Activated T-helper 1 cell treated with anti-CD3 and anti-CD28 coated beads, Interleukin-12 subunit alpha, Interleukin-12 subunit beta, Interleukin-2, Interleukin-4 antibody, amounts not matched to agents 30 ng/mL and 10 ng/mL and 1 ng/mL, durations not matched to agents 14 hours and 24 hours and 36 hours (primary cell): ENCODE results near the gene MYLK4. TPM values are rescaled to one million over a fixed set of nuclear protein-coding genes. Genes with fewer than 3 reads are reported as not detected.

ENCODE experiments used
- DNase-seq: peaks from one replicate; pipeline ENCODE4 v3.0.0; 2021; ENCODE audit warnings: low spot score
- H3K27ac Mint-ChIP-seq: one replicate; pipeline ENCODE4 v1.8.0; 2021; ENCODE audit warnings: mild to moderate bottlenecking, mixed read lengths
- H3K27me3 Mint-ChIP-seq: one replicate; pipeline ENCODE4 v1.8.0; 2022; ENCODE audit warnings: mild to moderate bottlenecking, moderate library complexity, mixed read lengths; ENCODE audit not compliant: insufficient read depth
- H3K36me3 Mint-ChIP-seq: one replicate; pipeline ENCODE4 v1.8.0; 2021; ENCODE audit warnings: low read depth, mixed read lengths
- H3K4me1 Mint-ChIP-seq: one replicate; pipeline ENCODE4 v1.8.0; 2021; ENCODE audit warnings: low read depth, mixed read lengths
- H3K4me3 Mint-ChIP-seq: one replicate; pipeline ENCODE4 v1.8.0; 2021; ENCODE audit warnings: mild to moderate bottlenecking, moderate library complexity, mixed read lengths
- H3K9me3 Mint-ChIP-seq: one replicate; pipeline ENCODE4 v1.8.0; 2021; ENCODE audit warnings: mixed read lengths
- intact Hi-C: fragments of 100-400 bp; cut with micrococcal nuclease; formaldehyde crosslinking; loops from one replicate; pipeline ENCODE4 v1.15.1; 2024
- total RNA-seq: library from RNA; stranded (reverse); gene quantifications from 2 replicates; pipeline ENCODE4 v1.2.3, GENCODE V29; 2022

Gene MYLK4
- total RNA-seq, 1 donor from 2014 or later, result 0.10 TPM

GRCh38 chr6:2651536-2651935 lies 99.2 kb downstream of the MYLK4 start:
- Mint-ChIP-seq H3K4me1 (no peaks in the 10 kb centered on the region), H3K4me3 (no peak overlapping the region), H3K9me3 (no peaks in the 10 kb centered on the region), H3K27me3 (peaks cover 28% of the 10 kb centered on the region), H3K36me3 (no peaks in the 10 kb centered on the region), H3K27ac (no peak overlapping the region)
- no peak for DNase-seq
- intact Hi-C loops, result no loop called here

GRCh38 chr6:2646346-2646745 lies 104.4 kb downstream of the MYLK4 start:
- intact Hi-C loops, result no loop called here
- Mint-ChIP-seq H3K4me1 (peaks cover 2% of the 10 kb centered on the region), H3K4me3 (no peak overlapping the region), H3K27me3 (peaks cover 31% of the 10 kb centered on the region), H3K27ac (no peak overlapping the region), H3K36me3 (no peaks in the 10 kb centered on the region), H3K9me3 (no peaks in the 10 kb centered on the region)
- DNase-seq, result no peak

- Mint-ChIP-seq H3K36me3 (no peaks in the 10 kb centered on the region), H3K4me1 (peaks cover 9% of the 10 kb centered on the region), H3K4me3 (no peak overlapping the region), H3K27me3 (peaks cover 36% of the 10 kb centered on the region), H3K27ac (no peak overlapping the region), H3K9me3 (no peaks in the 10 kb centered on the region)
- intact Hi-C loops, result no loop called here
- no peak for DNase-seq
Measured at GRCh38 chr6:2643935-2644539, 106.7 kb downstream of the MYLK4 start.

GRCh38 chr6:2643130-2643529 lies 107.6 kb downstream of the MYLK4 start:
- Mint-ChIP-seq H3K27me3 (peaks cover 30% of the 10 kb centered on the region), H3K4me3 (no peak overlapping the region)
- intact Hi-C loops, result no loop called here

GRCh38 chr6:2641044-2641725 lies 109.5 kb downstream of the MYLK4 start:
- no peak overlapping the region for H3K4me3 Mint-ChIP-seq
- no peaks in the 10 kb centered on the region for H3K9me3 Mint-ChIP-seq
- H3K27me3 Mint-ChIP-seq, result peaks cover 26% of the 10 kb centered on the region
- no peak for DNase-seq
- intact Hi-C loops, result no loop called here
- H3K4me1 Mint-ChIP-seq, result peaks cover 9% of the 10 kb centered on the region
- no peaks in the 10 kb centered on the region for H3K36me3 Mint-ChIP-seq
- no peak overlapping the region for H3K27ac Mint-ChIP-seq

More at GRCh38 chr6:2643130-2643529, 107.6 kb downstream of the MYLK4 start:
- peaks cover 9% of the 10 kb centered on the region for H3K4me1 Mint-ChIP-seq
- no peaks in the 10 kb centered on the region for H3K9me3 Mint-ChIP-seq
- H3K36me3 Mint-ChIP-seq, result no peaks in the 10 kb centered on the region
- DNase-seq, result no peak
- H3K27ac Mint-ChIP-seq, result no peak overlapping the region

- no peak overlapping the region for H3K4me3 Mint-ChIP-seq
- H3K27me3 Mint-ChIP-seq, result peaks cover 23% of the 10 kb centered on the region
Measured at GRCh38 chr6:2640551-2640950, 110.2 kb downstream of the MYLK4 start.

GRCh38 chr6:2639896-2640295 lies 110.8 kb downstream of the MYLK4 start:
- Mint-ChIP-seq H3K4me1 (peaks cover 9% of the 10 kb centered on the region), H3K36me3 (no peaks in the 10 kb centered on the region), H3K27ac (no peak overlapping the region), H3K4me3 (no peak overlapping the region), H3K27me3 (peaks cover 18% of the 10 kb centered on the region), H3K9me3 (no peaks in the 10 kb centered on the region)
- intact Hi-C loops, result no loop called here
- DNase-seq, result no peak

More at GRCh38 chr6:2640551-2640950, 110.2 kb downstream of the MYLK4 start:
- no peak overlapping the region for H3K27ac Mint-ChIP-seq
- intact Hi-C loops, result no loop called here
- H3K36me3 Mint-ChIP-seq, result no peaks in the 10 kb centered on the region
- no peaks in the 10 kb centered on the region for H3K9me3 Mint-ChIP-seq
- no peak for DNase-seq
- H3K4me1 Mint-ChIP-seq, result peaks cover 9% of the 10 kb centered on the region

- no peak for DNase-seq
- Mint-ChIP-seq H3K27ac (no peak overlapping the region), H3K9me3 (no peaks in the 10 kb centered on the region), H3K4me3 (no peak overlapping the region), H3K4me1 (peaks cover 9% of the 10 kb centered on the region), H3K27me3 (peaks cover 18% of the 10 kb centered on the region), H3K36me3 (no peaks in the 10 kb centered on the region)
- intact Hi-C loops, result no loop called here
Measured at GRCh38 chr6:2639167-2639566, 111.6 kb downstream of the MYLK4 start.

- Mint-ChIP-seq H3K4me1 (peaks cover 9% of the 10 kb centered on the region), H3K9me3 (no peaks in the 10 kb centered on the region), H3K4me3 (no peak overlapping the region), H3K27me3 (peaks cover 31% of the 10 kb centered on the region), H3K27ac (no peak overlapping the region), H3K36me3 (no peaks in the 10 kb centered on the region)
- no peak for DNase-seq
- intact Hi-C loops, result no loop called here
Measured at GRCh38 chr6:2636672-2637071, 114.0 kb downstream of the MYLK4 start.

GRCh38 chr6:2635911-2636310 lies 114.8 kb downstream of the MYLK4 start:
- Mint-ChIP-seq H3K27me3 (peaks cover 33% of the 10 kb centered on the region), H3K27ac (no peak overlapping the region), H3K9me3 (no peaks in the 10 kb centered on the region), H3K36me3 (no peaks in the 10 kb centered on the region), H3K4me1 (peaks cover 3% of the 10 kb centered on the region), H3K4me3 (no peak overlapping the region)
- intact Hi-C loops, result loop anchor here (2.0 kb wide), 1 partner anchor 281 kb away; no protein-coding TSS in a partner anchor
- DNase-seq, result no peak

- H3K9me3 Mint-ChIP-seq, result no peaks in the 10 kb centered on the region
- peaks cover 29% of the 10 kb centered on the region for H3K27me3 Mint-ChIP-seq
- no peaks in the 10 kb centered on the region for H3K36me3 Mint-ChIP-seq
- peak; percentile 70 for DNase-seq
- peak overlapping the region; percentile 61 for H3K4me3 Mint-ChIP-seq
- no peak overlapping the region for H3K27ac Mint-ChIP-seq
- H3K4me1 Mint-ChIP-seq, result no peaks in the 10 kb centered on the region
- intact Hi-C loops, result loop anchor here (1.0 to 5.0 kb wide), 9 partner anchors 72 to 1038 kb away; no protein-coding TSS in a partner anchor
Measured at GRCh38 chr6:2634139-2634964, 116.4 kb downstream of the MYLK4 start.

- Mint-ChIP-seq H3K4me3 (peak overlapping the region; percentile 5), H3K4me1 (no peaks in the 10 kb centered on the region), H3K36me3 (no peaks in the 10 kb centered on the region)
Measured at GRCh38 chr6:2633736-2634135, 117.0 kb downstream of the MYLK4 start.

More at GRCh38 chr6:2633736-2634135, 117.0 kb downstream of the MYLK4 start:
- Mint-ChIP-seq H3K27ac (no peak overlapping the region), H3K9me3 (no peaks in the 10 kb centered on the region), H3K27me3 (peaks cover 27% of the 10 kb centered on the region)
- intact Hi-C loops, result loop anchor here (1.0 to 5.0 kb wide), 9 partner anchors 71 to 1037 kb away; no protein-coding TSS in a partner anchor
- no peak for DNase-seq
